Neural cell (in vitro differentiated cells): ENCODE data around the gene RBM20.

Experiments used
- CTCF ChIP-seq: fragments of 450-650 bp; IDR thresholded peaks from 2 replicates; pipeline ENCODE4 v1.5.1; 2014; ENCODE audit warnings: antibody characterized with exemption, mild to moderate bottlenecking, moderate library complexity; ENCODE audit not compliant: poor library complexity, severe bottlenecking
- EZH2 ChIP-seq: fragments of 200-600, 300-800 bp; shearing (Covaris generic), sonication (generic); IDR thresholded peaks from 2 replicates; pipeline ENCODE4 v1.6.1; 2014; ENCODE audit warnings: antibody characterized with exemption, low read length, borderline replicate concordance, mild to moderate bottlenecking; ENCODE audit not compliant: insufficient read depth, poor library complexity, severe bottlenecking
- REST ChIP-seq: IDR thresholded peaks from 2 replicates; pipeline ENCODE4 v1.6.1; 2012; ENCODE audit warnings: borderline replicate concordance
- SMC3 ChIP-seq: fragments of 450-650 bp; conservative IDR thresholded peaks from 2 replicates; pipeline ENCODE4 v1.6.1; 2014; ENCODE audit warnings: antibody characterized with exemption, mild to moderate bottlenecking, moderate library complexity; ENCODE audit not compliant: poor library complexity

GRCh38 chr10:110758128-110758765 lies 114.1 kb downstream of the RBM20 start:
- TF ChIP-seq CTCF (no peak), SMC3 (no peak), EZH2 (no peak), REST (no peak)
